Sigmoid colon (tissue), 7 donors: ENCODE results near the gene PKLR. TPM values are rescaled to one million over a fixed set of nuclear protein-coding genes. Genes with fewer than 3 reads are reported as not detected.

Source experiments
- DNase-seq: peaks from one replicate; pipeline ENCODE4 v3.0.0-alpha.2; 2019
- H3K27ac ChIP-seq, 4 donors: fragments of 200-600 bp; sonication (generic); one replicate each; pipeline ENCODE4 v1.5.1; 2016 to 2019; ENCODE audit warnings: mild to moderate bottlenecking in 1 of 4
- H3K27me3 ChIP-seq, 3 donors: fragments of 200-600 bp; sonication (generic); one replicate each; pipeline ENCODE4 v1.5.1; 2019; ENCODE audit warnings: mild to moderate bottlenecking in 1 of 3
- H3K36me3 ChIP-seq, 4 donors: fragments of 200-600 bp; sonication (generic); one replicate each; pipeline ENCODE4 v1.5.1; 2016 to 2019
- H3K4me1 ChIP-seq, 4 donors: fragments of 200-600 bp; sonication (generic); one replicate each; pipeline ENCODE4 v1.5.1; 2017 to 2019
- H3K4me3 ChIP-seq, 4 donors: fragments of 200-600 bp; sonication (generic); one replicate each; pipeline ENCODE4 v1.5.1; 2017 to 2019; ENCODE audit warnings: mild to moderate bottlenecking in 2 of 4, moderate library complexity in 1 of 4
- H3K9me3 ChIP-seq, 4 donors: fragments of 200-600 bp in 3 of 4; sonication (generic) in 3 of 4; one replicate each; pipeline versions ENCODE4 v1.5.1 to v1.6.1; 2013 to 2019
- EP300 ChIP-seq, 4 donors: sonication (generic); formaldehyde crosslinking; IDR thresholded peaks; one replicate each; pipeline ENCODE4 v1.6.1; 2017; ENCODE audit warnings: antibody characterized with exemption in 4 of 4
- POLR2A ChIP-seq, 2 donors: fragments of 450-650 bp; IDR thresholded peaks; one replicate each; pipeline ENCODE4 v1.6.1; 2016; ENCODE audit warnings: antibody characterized with exemption in 2 of 2, mild to moderate bottlenecking in 2 of 2, moderate library complexity in 2 of 2
- POLR2AphosphoS5 ChIP-seq, 4 donors: sonication (generic); formaldehyde crosslinking; IDR thresholded peaks; one replicate each; pipeline ENCODE4 v1.6.1; 2017; ENCODE audit warnings: antibody characterized with exemption in 4 of 4
- WGBS, 2 donors: extraction: QIAGEN DNeasy Blood & Tissue Kit; methylation state at CpG; one replicate each; pipeline ENCODE4 v1.1.7; 2013; 5-methylcytosine and 5-hydroxymethylcytosine counted together
- intact Hi-C: fragments of 100-400 bp; cut with DNase I; formaldehyde crosslinking; loops from one replicate; pipeline ENCODE4 v1.15.1; 2023
- polyA plus RNA-seq, 3 donors: library from polyadenylated mRNA; stranded (reverse); fragments of 200-250 nt; gene quantifications; one replicate each; pipeline ENCODE4 v1.2.3, GENCODE V29; 2013
- total RNA-seq, 4 donors: library from RNA; depleted of rRNA; stranded (reverse); fragments of >200 nt; gene quantifications; one replicate each; pipeline ENCODE4 v1.1.0, GENCODE V29; 2016
- TF ChIP-seq, protein P1 (sequence below), 4 experiments: fragments of 450-650 bp in 3 of 4; fragments of 200-600 bp in 1 of 4; IDR thresholded peaks; one replicate each; pipeline ENCODE4 v1.5.1; 2016 to 2019; ENCODE audit warnings: antibody characterized with exemption in 4 of 4, mild to moderate bottlenecking in 3 of 4, moderate library complexity in 2 of 4
- donor health status: healthy with polysubstance abuse.
- donor health status: Bipolar disorder and iron deficiency.
- donor health status: healthy.

PKLR gene
- total and polyA plus RNA-seq, 7 donors, result under 0.01 to 0.69 (median 0.38) TPM; not detected in 4

DNA sequence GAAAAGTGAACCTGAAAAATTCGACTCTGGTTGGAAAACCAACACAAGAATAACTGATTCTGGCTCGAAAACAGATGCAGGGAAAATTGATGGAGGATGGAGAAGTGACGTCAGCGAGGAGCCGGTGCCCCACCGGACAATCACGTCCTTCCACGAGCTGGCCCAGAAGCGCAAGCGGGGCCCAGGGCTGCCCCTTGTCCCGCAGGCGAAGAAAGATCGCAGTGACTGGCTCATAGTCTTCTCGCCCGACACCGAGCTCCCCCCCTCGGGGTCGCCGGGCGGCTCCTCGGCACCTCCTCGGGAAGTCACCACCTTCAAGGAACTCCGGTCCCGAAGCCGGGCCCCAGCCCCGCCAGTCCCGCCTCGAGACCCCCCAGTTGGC is 21.3 kb upstream of the PKLR start:
- H3K4me3 ChIP-seq, result peak overlapping the region; percentile 66 to 91 (median 86)
- WGBS, 2 donors, result 1 to 2% methylated on average over 28 of the region's 28 CpGs
- TF ChIP-seq POLR2AphosphoS5 (IDR thresholded peaks at IDR 0.05), result no peak
- TF ChIP-seq, protein P1, sequence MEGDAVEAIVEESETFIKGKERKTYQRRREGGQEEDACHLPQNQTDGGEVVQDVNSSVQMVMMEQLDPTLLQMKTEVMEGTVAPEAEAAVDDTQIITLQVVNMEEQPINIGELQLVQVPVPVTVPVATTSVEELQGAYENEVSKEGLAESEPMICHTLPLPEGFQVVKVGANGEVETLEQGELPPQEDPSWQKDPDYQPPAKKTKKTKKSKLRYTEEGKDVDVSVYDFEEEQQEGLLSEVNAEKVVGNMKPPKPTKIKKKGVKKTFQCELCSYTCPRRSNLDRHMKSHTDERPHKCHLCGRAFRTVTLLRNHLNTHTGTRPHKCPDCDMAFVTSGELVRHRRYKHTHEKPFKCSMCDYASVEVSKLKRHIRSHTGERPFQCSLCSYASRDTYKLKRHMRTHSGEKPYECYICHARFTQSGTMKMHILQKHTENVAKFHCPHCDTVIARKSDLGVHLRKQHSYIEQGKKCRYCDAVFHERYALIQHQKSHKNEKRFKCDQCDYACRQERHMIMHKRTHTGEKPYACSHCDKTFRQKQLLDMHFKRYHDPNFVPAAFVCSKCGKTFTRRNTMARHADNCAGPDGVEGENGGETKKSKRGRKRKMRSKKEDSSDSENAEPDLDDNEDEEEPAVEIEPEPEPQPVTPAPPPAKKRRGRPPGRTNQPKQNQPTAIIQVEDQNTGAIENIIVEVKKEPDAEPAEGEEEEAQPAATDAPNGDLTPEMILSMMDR (IDR thresholded peaks at IDR 0.05), result no peak
- no peak for TF ChIP-seq EP300 (IDR thresholded peaks at IDR 0.05)
- TF ChIP-seq POLR2A (IDR thresholded peaks at IDR 0.05), result no peak
- no peaks in the 10 kb centered on the region for H3K27me3 ChIP-seq
- H3K27ac ChIP-seq, result peak overlapping the region; percentile 95 to 100 (median 98)
- peaks cover 0 to 45% (median 38%) of the 10 kb centered on the region in 4 donors for H3K4me1 ChIP-seq
- peaks cover 0 to 21% (median under 1%) of the 10 kb centered on the region in 4 donors for H3K36me3 ChIP-seq
- intact Hi-C loops, result no loop called here
- DNase-seq, result peak; percentile 81
- H3K9me3 ChIP-seq, result no peaks in the 10 kb centered on the region

DNA sequence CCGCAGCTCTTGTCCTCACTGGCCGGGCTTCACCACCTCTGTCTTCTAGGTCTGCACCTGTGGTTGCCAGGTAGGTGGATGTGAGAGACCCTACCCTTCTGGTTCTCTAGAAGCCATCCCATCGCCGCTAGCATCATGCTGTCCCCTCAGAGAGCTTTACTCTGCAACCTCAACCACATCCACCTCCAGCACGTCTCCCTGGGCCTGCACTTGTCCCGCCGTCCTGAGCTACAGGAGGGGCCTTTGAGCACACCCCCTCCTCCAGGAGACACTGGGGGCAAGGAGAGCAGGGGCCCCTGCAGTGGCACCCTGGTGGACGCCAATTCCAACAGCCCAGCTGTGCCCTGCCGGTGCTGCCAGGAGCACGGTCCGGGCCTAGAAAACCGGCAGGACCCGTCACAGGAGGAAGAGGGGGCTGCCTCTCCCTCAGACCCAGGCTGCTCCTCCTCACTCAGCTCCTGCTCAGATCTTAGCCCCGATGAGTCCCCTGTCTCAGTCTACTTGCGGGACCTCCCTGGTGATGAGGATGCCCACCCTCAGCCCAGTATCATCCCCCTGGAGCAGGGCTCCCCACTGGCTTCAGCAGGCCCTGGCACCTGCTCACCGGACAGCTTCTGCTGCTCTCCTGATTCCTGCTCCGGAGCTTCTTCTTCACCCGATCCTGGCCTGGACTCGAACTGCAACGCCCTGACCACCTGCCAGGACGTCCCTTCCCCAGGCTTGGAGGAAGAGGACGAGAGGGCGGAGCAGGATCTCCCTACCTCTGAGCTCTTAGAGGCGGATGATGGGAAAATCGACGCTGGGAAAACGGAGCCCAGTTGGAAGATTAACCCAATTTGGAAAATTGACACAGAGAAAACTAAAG is 20.6 kb upstream of the PKLR start:
- 46 to 64% methylated on average over 27 of the region's 27 CpGs for WGBS, 2 donors
- H3K9me3 ChIP-seq, result no peaks in the 10 kb centered on the region
- H3K4me3 ChIP-seq, result peak overlapping the region; percentile 66 to 91 (median 86)
- H3K27ac ChIP-seq, result peak overlapping the region; percentile 95 to 100 (median 98)
- DNase-seq, result peak; percentile 77
- H3K36me3 ChIP-seq, result peaks cover 0 to 15% (median 0%) of the 10 kb centered on the region in 4 donors
- no peaks in the 10 kb centered on the region for H3K27me3 ChIP-seq
- intact Hi-C loops, result no loop called here
- TF ChIP-seq POLR2A (IDR thresholded peaks at IDR 0.05) (no peak), EP300 (IDR thresholded peaks at IDR 0.05) (no peak), POLR2AphosphoS5 (IDR thresholded peaks at IDR 0.05) (no peak)
- TF ChIP-seq, protein P1 (IDR thresholded peaks at IDR 0.05), result no peak
- peaks cover 0 to 45% (median 38%) of the 10 kb centered on the region in 4 donors for H3K4me1 ChIP-seq

DNA sequence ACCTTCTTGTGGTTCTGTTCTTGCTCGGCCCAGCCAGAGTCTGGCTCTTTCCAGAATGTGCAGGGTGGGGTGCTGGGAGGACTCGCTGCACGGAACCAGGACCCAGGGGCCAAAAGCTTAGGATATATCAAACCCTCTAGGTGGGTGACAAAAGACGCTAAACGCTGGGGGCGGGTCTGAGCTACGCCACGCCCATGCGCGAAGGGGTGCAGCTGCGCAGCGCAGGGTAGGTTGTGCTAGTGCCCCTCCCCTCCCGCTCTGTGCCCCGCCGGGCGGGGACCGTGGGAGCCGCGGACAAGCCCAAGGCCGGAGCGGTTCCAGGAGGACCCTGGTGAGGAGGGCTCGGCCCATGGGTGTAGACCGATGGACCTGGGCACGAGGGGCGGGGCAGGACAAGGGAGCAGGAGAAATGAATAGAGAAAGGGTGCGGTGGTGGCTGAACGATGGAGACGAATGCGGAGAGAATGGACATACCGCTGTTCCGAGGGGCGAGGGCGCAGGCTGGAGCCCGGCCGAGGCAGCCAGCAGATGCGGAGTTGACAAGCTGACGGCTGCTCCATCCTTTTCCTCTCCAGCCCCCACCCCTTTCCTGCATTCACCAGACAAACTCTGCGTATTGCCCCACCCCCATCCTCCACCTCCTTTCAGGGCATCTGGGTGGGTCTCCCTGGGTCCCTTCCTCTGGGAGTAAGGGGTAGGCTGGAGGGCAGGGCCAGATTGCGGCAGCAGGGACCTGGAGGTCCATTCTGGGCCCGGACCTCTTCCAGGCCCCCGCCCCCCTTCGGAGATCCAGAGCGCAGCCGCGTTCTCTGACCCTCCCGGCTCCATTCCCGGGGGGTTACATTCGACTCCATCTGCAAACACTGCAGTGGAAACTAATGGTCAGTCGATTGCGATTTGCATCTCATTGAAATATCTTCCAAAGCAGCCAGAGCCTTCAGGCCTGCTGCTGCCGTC is 19.7 kb upstream of the PKLR start, which contains the start of gene RUSC1:
RUSC1 (plus strand) TSS at position 234 of the 957 bp plus-strand sequence. CDS start 880 bp downstream, outside the sequence.
- H3K36me3 ChIP-seq, result peaks cover 0 to 9% (median 0%) of the 10 kb centered on the region in 4 donors

DNA sequence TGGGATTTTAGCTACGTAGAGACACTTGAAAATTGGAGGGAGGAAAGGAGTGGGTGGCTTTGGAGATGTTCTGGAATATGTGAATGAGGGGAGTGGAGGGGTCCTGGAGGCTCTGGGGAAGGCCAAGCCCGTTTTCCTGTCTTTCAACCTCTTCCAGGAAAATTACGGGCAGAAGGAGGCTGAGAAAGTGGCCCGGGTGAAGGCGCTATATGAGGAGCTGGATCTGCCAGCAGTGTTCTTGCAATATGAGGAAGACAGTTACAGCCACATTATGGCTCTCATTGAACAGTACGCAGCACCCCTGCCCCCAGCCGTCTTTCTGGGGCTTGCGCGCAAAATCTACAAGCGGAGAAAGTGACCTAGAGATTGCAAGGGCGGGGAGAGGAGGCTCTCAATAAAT is 19.0 kb upstream of the PKLR start:
- peak overlapping the region; percentile 95 to 100 (median 98) for H3K27ac ChIP-seq
- H3K4me3 ChIP-seq, result peak overlapping the region; percentile 48 to 91 (median 78)
- no peak for DNase-seq
- H3K9me3 ChIP-seq, result no peaks in the 10 kb centered on the region
- peaks cover 0 to 9% (median 0%) of the 10 kb centered on the region in 4 donors for H3K36me3 ChIP-seq
- TF ChIP-seq POLR2AphosphoS5 (IDR thresholded peaks at IDR 0.05) (no peak), POLR2A (IDR thresholded peaks at IDR 0.05) (no peak), EP300 (IDR thresholded peaks at IDR 0.05) (no peak)
- TF ChIP-seq, protein P1 (IDR thresholded peaks at IDR 0.05), result no peak
- no peaks in the 10 kb centered on the region for H3K27me3 ChIP-seq
- WGBS, 2 donors, result 27 to 32% methylated on average over 11 of the region's 11 CpGs
- peaks cover 0 to 35% (median 28%) of the 10 kb centered on the region in 4 donors for H3K4me1 ChIP-seq
- intact Hi-C loops, result no loop called here

More for the DNA sequence above, 19.7 kb upstream of the PKLR start, which contains the start of gene RUSC1:
- Histone ChIP-seq H3K4me1 (peaks cover 0 to 42% (median 35%) of the 10 kb centered on the region in 4 donors), H3K4me3 (peak within 1 kb of the TSS; percentile 48 to 91 (median 78)), H3K9me3 (no peaks in the 10 kb centered on the region), H3K27ac (peak within 1 kb of the TSS; percentile 95 to 100 (median 98)), H3K27me3 (no peaks in the 10 kb centered on the region)
- peak; percentile 93 for DNase-seq
- 18 to 19% methylated on average over 51 of the region's 51 CpGs for WGBS, 2 donors
- TF ChIP-seq, protein P1 (IDR thresholded peaks at IDR 0.05), result no peak
- TF ChIP-seq POLR2A (IDR thresholded peaks at IDR 0.05) (peak in 1 of 2 donors; percentile 36), POLR2AphosphoS5 (IDR thresholded peaks at IDR 0.05) (peak; percentile 79 to 87 (median 85))
- intact Hi-C loops, result no loop called here
